Skeletal muscle tissue (tissue), 4 donors: ENCODE measurements around the gene CFAP90. TPM values are rescaled to one million over a fixed set of nuclear protein-coding genes. Genes with fewer than 3 reads are reported as not detected.

Experiments used
- H3K27ac ChIP-seq: one replicate; pipeline ENCODE4 v1.7.0; 2013; ENCODE audit warnings: mild to moderate bottlenecking, low read depth, low read length, inconsistent platforms
- H3K27me3 ChIP-seq, 3 donors: one replicate each; pipeline ENCODE4 v1.7.0; 2013; ENCODE audit warnings: low read length in 3 of 3; ENCODE audit not compliant: control insufficient read depth in 3 of 3, insufficient read depth in 3 of 3
- H3K36me3 ChIP-seq, 3 donors: one replicate each; pipeline ENCODE4 v1.7.0; 2013; ENCODE audit warnings: low read length in 3 of 3; ENCODE audit not compliant: control insufficient read depth in 3 of 3, insufficient read depth in 3 of 3
- H3K4me1 ChIP-seq, 3 donors: one replicate each; pipeline ENCODE4 v1.7.0; 2013; ENCODE audit warnings: low read length in 3 of 3, mild to moderate bottlenecking in 3 of 3; ENCODE audit not compliant: control insufficient read depth in 3 of 3, insufficient read depth in 3 of 3
- H3K4me3 ChIP-seq, 3 donors: one replicate each; pipeline ENCODE4 v1.7.0; 2013; ENCODE audit warnings: low read length in 3 of 3
- H3K9ac ChIP-seq, 3 donors: one replicate each; pipeline ENCODE4 v1.7.0; 2013; ENCODE audit warnings: low read length in 3 of 3, mild to moderate bottlenecking in 3 of 3, moderate library complexity in 2 of 3, low read depth in 1 of 3
- H3K9me3 ChIP-seq, 3 donors: one replicate each; pipeline ENCODE4 v1.7.0; 2013; ENCODE audit warnings: low read length in 3 of 3; ENCODE audit not compliant: control insufficient read depth in 3 of 3
- total RNA-seq: library from RNA; depleted of rRNA; stranded (reverse); fragments of >200 nt; gene quantifications from one replicate; pipeline ENCODE4 v1.2.3, GENCODE V29; 2014
- donor health status: Osteomylitis.

The CFAP90 gene
- total RNA-seq, 1 donor from 2014 or later = 0.52 TPM

DNA sequence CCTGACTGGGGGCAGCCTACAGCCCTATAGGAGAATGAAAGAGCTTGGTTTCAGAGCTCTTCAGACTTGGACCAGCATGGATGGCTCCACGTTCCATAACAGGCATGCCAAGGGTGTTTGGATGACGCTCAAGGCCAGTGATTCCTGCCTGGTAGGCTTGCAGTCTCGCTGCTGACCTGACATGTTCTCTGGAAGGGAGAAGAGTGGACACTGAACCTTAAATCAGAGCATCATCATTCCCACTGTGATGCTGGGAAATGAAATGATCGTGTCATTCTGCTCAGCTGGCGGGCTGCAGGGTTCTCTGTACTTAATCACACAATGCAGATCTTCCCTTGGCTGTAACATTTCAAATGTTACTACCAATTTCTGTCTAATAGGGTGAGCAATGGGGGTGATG, 57.0 kb downstream of the CFAP90 start:
- no peak overlapping the region for H3K9ac ChIP-seq
- H3K36me3 ChIP-seq = peaks cover 0 to 24% (median 2%) of the 10 kb centered on the region in 3 donors
- H3K27ac ChIP-seq = no peak overlapping the region
- H3K9me3 ChIP-seq = no peaks in the 10 kb centered on the region
- H3K27me3 ChIP-seq = no peaks in the 10 kb centered on the region
- peaks cover 0 to 3% (median under 1%) of the 10 kb centered on the region in 3 donors for H3K4me1 ChIP-seq
- no peak overlapping the region for H3K4me3 ChIP-seq

DNA sequence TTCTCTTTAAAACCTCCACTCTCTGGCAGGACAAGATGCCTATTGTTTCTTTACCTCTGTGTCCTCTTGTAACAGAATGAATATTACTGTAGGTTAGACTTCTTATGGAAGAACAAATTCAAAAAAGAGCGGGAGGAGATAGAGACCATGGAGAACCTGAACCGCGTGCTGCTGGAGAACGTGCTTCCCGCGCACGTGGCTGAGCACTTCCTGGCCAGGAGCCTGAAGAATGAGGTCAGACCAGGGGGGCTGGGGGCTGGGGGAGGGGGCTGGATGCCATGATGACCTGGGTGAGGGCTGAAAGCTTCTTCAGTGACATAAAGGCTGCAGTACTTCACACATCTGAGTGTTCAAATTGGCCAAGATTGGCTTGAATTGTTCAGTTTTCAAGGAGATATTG, 61.4 kb downstream of the CFAP90 start:
- Histone ChIP-seq H3K27me3 (no peaks in the 10 kb centered on the region), H3K36me3 (peaks cover 2 to 29% (median 4%) of the 10 kb centered on the region in 3 donors), H3K27ac (no peak overlapping the region), H3K9ac (no peak overlapping the region), H3K4me1 (peaks cover 0 to 2% (median 0%) of the 10 kb centered on the region in 3 donors), H3K9me3 (no peaks in the 10 kb centered on the region), H3K4me3 (no peak overlapping the region)

DNA sequence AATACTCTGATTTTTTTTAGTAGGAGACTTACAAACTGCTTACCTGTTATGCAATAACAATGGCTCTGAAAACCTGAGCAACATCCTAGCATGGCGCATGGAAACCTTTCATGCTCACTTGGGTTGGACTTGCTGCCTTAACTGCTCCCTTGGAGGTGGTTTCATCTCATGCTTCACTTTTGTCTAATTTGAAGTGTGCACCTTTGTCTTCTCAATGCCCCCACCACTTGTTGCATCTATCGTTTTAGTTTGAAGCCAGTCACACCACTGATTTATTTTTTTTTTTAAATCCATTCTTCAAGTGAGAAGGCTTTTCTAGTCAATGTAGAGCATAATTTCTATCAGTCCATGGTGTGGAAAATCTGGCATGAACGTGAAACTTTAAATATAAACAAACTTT, 63.2 kb downstream of the CFAP90 start:
- no peak overlapping the region for H3K27ac ChIP-seq
- H3K27me3 ChIP-seq = no peaks in the 10 kb centered on the region

DNA sequence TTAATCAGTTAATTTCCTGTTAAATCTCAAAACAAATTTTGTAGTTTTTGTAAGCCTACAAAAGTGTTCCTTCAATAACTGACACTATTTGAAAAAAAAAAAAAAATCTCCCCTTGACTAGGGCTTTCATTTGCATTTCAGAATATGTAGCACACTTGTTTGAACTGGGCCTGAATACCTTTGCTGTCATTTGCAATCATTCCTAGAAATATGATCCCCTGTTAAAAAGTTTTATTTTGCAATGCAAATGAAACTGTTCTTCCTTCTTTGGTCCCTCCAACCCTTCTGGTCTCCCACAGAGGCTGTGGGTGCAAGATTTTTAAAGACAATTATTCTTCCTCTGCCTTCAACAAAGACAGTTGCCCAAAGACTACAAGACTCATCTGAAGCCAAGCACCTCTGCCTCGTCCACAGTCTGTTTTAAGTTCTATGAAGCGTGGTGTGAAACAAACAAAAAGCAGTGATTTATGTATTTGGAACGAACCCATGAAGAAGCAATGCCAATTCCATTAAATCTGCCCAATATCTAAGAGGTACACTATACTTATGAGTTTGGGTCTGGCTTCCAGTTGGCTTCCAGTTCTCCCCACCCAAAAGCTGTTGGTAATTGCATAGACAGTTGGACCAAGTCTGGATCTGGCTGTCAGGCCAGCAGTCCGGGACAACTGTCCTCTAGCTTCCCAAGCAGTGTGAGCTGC, 66.1 kb downstream of the CFAP90 start:
- Histone ChIP-seq H3K4me3 (no peak overlapping the region), H3K36me3 (peaks cover 0 to 6% (median 4%) of the 10 kb centered on the region in 3 donors), H3K27ac (no peak overlapping the region), H3K27me3 (no peaks in the 10 kb centered on the region), H3K9me3 (no peaks in the 10 kb centered on the region), H3K9ac (no peak overlapping the region), H3K4me1 (no peaks in the 10 kb centered on the region)

More for the DNA sequence above, 63.2 kb downstream of the CFAP90 start:
- H3K9ac ChIP-seq = no peak overlapping the region
- H3K36me3 ChIP-seq = peaks cover 0 to 23% (median 4%) of the 10 kb centered on the region in 3 donors
- H3K9me3 ChIP-seq = no peaks in the 10 kb centered on the region
- no peaks in the 10 kb centered on the region for H3K4me1 ChIP-seq
- no peak overlapping the region for H3K4me3 ChIP-seq

DNA sequence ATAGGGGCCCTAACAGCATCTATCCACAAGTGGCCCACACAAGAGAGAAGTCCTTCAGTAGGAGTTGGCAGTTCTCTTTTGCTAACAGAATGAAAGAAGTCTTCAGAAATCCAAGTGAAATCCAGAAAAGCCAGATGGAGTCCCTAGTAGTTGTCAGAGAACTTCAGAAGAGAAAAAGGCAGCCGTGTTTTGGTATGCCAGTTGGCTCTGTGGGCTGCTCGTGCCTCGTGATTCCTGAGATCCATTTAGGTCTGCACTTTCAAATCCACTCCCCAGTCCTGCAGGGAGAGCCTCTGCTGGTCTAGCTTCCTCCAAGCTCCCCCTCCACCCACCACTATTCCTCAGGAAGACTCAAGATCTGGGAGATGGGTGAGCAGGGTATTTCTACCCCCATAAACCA, 69.0 kb downstream of the CFAP90 start:
- no peaks in the 10 kb centered on the region for H3K4me1 ChIP-seq
- H3K9ac ChIP-seq = no peak overlapping the region
- H3K27ac ChIP-seq = no peak overlapping the region
- H3K4me3 ChIP-seq = no peak overlapping the region
- no peaks in the 10 kb centered on the region for H3K9me3 ChIP-seq
- H3K36me3 ChIP-seq = peaks cover 0 to 5% (median 4%) of the 10 kb centered on the region in 3 donors
- H3K27me3 ChIP-seq = no peaks in the 10 kb centered on the region

Other genes with a start within 250 kb of the CFAP90 start
- 8.9 TPM for gene FASTKD3, start 17.9 kb upstream of the CFAP90 start, total RNA-seq
- gene MTRR, start 18.0 kb upstream of the CFAP90 start, total RNA-seq = 29.7 TPM